ENCODE measurements around the gene NAXD.
"Not testable (repeated sequence)": the region's sequence is repeated elsewhere in the genome, so short reads cannot be mapped to it uniquely, and the experiment has no call there.

NAXD gene

DNA sequence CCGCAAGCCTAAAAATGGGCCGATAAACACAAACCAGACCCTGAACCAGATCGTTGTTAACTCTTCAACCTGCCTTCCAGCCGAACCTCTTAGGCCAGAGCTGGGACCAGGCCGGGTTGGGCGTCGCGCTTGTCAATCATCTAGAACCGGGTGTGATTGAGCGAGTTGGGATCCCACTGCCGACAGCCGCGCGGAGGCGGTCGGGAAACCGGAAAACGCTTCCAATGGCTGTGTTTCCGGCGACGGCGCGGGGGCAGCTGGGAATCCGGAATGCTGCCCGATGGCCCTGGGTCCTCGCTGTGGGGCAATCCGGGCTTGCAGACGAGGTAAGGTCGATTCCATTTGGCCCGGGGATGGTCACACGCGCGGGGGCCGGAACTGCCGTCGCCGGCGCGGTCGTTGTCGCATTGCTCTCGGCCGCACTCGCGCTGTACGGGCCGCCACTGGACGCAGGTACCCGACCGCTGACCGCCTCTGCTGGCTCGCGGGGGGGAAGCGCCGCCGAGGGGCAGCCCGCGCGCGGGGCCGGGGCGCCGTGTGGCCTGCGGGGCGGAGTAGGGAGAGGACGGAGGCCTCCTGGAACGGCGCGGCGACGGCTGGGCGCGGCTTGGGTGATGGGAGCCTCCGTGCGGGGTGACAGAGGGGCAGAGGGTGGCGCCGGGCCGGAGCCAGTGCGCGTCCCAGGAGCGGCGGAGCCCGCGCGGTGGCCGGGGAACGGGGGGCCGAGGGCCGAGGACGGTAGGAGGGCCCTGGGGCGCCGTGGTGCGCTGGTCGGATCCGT lies at the start of gene NAXD:
NAXD (plus strand) TSS at position 224 of the 781 bp plus-strand sequence; CDS start at position 281, 57 bp downstream.
- FAIRE-seq, result peak; percentile 97

DNA sequence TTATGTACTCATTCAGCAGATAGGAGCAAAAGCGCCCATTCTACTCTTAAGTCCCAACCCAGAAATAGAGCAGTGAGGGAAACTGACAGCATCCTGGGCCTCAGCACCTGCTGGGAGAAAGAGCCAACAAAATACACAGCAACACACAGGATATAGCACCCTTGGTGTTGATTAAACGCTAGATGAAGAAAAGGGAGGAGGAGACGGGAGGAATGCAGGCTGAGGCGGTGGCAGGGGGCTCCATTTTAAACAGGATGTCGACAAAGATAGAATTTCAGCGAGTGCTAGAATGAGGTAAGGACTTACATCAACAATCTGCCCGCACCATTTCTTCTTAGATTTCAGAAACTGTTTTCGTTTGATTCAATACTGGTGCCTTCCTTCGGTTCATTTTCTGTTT lies 49.2 kb upstream of the NAXD start:
- no peak for FAIRE-seq

DNA sequence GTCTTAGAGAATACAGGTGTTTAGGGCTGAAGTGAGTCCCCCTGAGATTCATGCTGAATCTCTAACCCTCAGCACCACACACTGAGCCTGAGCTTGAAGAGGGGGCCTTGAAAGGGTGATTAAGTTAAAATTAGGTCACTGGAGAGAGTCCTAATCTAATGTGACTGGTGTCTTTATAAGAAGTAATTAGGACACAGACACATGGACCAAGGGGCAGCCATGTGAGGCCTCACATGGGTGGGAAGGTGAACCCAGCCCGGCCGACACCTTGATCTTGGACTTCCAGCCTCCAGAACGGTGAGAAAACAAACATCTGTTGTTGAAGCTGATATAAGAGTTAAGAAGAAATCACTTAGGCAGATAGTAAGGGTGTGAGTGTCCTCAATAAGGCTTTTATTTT lies 46.7 kb upstream of the NAXD start:
- no peak for FAIRE-seq

DNA sequence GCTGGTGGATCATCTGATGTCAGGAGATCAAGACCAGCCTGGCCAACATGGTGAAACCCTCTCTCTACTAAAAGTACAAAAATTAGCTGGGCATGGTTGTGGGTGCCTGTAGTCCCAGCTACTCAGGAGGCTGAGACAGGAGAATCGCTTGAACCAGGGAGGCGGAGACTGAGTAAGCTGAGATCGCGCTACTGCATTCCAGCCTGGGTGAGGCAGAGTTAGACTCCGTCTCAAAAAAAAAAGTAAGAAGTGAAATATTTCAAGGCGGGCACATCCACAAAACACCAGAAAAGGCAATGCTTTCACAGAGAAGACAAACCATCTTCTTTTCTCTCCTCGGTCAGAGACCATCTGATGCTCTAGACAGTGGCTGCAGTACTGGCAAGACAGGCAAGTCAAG lies 45.4 kb upstream of the NAXD start:
- not testable (repeated sequence) for FAIRE-seq

DNA sequence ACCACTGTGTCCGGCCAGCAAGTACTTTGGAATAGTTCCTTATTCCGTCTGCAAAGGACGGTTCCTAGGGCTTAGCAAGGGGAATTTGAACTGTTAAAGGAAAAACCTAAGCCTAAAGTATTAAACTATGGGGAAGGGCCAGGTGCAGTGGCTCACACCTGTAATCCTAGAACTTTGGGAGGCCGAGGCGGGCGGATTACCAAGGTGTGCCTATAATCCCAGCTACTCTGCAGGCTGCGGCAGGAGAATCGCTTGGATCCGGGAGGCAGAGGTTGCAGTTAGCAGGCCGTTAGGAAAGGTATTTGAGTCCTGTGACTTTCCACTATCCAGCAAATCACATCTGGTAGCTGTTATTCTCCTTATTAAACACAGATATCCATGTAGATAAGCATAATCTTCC lies 44.5 kb upstream of the NAXD start:
- FAIRE-seq, result no peak

DNA sequence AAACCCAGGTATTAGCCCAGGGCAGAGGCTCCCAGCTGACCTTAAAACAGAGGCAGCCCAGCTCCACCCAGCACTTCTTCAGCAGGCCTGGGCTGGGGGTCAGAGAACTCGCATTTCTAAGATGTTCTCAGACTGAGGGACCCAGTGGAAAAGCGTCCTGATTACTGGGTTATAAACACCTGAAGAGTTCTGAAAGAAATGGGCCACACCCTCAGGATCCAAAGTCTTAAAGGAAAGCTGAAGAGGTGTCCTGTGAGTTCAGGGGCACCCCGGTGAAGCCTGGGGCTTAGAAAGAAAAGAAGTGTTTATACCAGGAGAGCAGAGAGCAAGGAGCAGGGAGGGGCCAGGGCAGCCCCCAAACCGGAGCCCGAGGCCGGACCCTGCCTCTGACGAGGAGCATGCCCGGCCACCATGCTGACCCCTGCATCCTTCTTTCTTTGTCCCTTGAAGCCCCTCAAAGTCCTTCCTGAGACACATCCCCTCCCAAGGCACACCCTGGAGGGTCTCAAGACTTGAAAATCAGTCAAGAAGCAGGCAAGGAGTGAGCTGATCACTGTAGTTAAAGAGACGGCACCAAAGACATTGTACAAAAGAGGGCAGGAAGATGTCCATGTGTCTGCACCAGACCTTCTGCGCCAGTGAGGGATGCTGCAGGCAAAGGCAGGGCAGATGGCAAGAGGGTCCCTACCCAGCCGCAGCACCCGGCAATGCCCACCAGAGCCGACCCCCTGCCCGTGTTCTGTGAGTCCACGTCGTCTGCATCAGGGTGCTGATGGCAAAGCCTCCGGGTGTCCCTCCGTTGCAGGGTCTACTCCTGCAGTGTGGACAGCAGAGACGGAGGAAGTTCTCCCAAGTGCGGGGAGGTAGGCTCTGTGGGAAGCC lies 43.2 kb upstream of the NAXD start:
- no peak for FAIRE-seq

DNA sequence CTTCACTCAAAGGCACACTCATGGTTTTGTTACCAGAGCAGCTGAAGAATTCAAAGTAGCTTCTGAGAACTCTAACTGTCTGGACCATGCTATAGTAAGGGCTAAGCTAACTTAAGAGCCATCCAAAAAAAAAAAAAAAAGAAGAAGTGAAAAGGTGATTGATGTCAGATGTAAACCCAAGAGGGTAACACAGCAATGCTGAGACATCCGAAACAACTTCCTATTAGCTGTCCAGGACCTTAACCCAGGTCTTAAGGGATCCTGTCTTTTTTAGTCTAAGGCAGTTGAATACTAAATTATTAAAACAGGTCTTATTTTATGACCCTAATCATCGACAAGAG lies 42.6 kb upstream of the NAXD start:
- FAIRE-seq, result no peak

DNA sequence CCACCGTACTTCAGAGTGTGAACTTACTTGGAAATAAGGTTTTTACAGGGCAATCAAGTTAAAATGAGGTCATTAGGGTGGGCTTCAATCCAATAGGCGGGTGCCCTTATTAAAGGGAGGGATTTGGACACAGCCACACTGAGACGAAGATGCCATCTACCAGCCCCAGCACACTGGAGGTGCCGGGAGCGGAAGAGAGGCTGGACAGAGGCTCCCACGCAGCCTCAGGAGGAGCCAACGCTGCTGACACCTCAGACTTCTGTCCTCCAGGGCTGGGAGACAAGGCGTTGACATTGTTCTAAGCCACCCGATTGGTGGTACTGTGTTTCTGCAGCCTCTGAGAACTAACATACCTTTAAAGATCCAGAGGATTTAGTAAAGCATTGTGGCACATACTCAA lies 41.2 kb upstream of the NAXD start:
- FAIRE-seq, result no peak

DNA sequence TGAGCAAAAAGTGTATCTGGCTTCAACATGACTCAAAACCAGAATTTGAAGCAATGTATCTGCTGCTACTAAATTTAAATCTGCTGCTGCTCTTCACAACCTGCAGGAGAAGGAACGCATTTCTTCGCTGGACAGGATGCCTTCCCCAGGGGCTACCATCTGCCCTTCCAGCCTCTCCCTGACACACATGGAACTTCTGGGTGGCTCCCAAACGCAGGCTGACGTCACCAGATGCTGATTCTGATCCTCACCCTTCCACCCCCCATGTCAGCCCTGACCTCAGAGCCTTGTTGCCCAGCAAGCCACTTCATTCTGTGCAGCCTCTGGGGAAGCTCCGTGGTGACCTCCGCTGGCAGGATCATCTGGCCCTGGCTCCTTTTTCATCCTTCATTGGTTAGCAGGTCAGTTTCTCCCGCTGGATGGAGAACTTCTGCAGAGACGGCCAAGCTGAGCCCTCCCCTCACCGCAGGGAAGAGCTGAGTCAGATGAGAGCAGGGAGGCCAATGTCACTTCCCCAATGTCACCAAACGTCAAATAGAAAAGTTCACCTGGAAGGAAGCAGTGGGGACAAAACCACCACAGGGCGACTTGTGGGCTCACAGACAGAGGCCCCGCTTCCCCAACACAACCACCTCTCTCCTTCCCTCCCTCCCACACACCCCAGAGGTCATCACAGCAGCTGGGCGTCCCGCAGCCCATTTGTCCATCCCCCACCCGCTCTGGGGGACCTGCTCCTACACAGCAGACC lies 39.8 kb upstream of the NAXD start:
- FAIRE-seq, result no peak

DNA sequence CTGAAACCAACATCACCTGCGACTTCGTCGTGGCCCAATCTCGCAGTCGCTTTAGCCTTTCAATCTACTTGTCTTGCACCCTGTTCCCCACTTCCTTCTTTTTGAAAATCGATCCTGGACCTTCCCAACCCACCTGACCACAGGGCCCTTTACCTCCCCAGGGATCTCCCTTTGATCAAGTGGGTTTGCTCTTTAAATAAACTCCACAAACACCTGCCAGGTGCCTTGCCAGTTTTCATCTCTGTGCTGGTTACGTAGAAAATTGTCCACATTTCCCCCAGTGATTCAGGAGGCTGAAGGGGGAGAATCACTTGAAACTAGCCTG lies 39.3 kb upstream of the NAXD start:
- FAIRE-seq, result no peak

DNA sequence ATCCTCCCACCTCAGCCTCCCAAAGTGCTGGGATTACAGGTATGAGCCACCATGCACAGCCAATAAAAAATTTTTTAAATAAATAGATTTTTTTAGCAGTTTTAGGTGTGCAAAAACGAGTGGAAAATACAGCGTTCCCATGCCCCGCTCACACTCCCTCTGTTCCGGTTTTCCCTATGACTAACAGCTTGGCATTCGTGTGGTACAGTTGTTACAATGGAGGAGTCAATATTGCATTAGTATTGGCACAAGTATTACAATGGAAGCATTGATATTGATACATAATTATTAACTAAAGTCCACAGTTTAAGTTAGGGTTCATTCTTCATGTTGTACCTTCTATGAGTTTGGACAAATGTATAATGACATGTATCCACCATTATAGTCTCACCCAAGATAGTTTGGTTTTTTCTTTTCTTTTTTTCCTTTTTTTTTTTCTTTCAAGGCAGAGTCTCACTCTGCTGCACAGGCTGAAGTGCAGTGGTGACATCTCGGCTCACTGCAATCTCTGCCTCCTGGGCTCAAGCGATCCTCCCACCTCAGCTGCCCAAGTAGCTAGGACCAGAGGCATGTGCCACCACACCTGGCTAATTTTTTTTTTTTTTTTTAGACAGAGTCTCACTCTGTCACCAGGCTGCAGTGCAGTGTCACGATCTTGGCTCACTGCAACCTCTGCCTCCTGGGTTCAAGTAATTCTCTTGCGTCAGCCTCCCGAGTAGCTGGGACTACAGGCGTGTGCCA lies 38.4 kb upstream of the NAXD start:
- FAIRE-seq, result no peak

DNA sequence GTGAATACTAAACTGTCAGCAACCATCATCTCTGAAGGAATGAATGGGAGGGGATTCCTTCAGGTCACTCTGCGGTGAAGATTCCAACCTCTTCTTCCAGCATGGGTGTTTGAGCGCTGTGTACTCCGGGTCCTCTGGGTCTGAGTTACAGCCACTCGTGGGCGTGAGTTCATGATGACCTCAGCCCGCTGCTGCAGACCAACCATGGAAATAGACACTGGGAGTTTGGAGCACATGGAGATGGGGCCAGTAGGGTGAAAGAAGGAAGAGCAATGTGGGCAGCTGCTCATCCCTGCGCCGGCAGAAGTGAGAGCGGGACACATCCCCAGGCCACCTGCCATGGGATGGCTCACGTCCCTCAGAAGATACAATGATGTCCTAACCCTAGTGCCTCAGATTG lies 37.0 kb upstream of the NAXD start:
- no peak for FAIRE-seq

DNA sequence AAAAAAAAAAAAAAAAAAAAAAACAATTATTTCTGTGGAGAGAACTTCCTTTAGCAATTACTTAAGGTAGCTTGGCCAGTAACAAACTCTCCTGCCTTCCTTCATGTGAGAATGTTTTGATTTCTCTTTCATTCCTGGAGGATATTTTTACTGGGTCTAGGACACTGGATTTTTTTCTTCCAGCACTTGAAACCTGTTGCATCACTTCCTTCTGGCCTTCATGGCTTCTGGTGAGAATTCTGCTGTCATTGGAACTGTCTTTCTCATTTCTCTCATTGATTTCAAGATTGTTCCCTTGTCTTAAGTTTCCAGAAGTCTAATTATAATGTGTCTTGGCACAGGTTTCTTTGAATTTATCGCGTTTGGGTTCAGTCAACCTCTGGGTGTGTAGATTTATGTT lies 34.5 kb upstream of the NAXD start:
- FAIRE-seq, result no peak

DNA sequence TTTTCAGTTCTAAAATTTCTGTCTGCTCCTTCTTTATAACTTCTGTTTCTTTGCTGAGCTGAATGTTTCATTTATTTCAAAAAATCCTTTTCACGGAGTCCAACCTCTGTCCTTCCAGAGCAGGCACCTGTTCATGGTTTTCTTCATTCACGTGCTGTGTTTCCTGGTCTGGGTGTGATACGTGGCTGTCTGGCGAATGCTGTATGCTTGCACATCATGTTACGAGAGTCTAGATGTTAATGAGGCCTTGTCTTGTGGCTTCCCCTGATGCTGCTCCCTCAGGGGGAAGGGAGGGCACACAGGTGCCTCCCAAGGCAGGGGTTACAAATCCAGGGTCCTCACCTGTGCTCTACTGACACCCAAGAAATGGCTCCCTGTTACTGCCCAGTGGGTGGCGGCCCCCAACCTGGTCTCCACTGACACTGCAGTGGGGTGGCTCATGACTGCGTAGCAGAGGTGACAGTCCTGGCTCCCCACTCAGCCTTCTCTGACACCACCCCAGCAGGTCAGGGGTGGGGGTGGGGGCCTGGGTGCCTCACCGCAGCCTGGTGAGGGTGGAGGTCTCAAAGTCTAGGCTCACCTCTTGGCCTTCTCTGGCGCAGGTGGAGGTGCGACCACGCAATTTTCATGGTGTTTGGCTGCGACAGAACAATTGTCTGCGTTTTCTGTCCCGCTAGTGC lies 33.7 kb upstream of the NAXD start:
- FAIRE-seq, result no peak

DNA sequence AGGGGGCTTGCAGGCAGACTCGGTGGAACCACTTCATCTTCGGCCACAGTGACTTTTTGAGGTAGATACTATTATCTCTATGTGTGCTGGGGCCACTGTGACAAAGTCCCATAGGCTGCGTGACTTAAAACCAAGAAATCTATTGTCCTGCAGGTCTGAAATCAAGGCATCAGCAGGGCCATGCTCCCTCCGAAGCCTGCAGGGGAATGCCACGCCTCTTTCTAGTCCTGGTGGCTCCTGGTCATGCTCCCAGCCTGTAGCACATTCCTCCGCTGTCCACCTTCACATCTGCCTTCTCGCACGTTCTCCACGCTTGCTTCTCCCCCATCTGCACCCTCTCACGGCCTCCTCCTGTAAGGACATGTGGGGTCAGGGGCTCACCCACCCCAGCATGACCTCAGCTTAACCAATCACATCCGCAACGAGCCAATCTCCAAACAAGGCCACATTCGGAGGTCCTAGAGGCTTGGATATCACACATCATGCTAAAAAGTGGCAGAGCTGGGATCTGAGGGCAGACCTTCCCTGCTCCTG lies 32.9 kb upstream of the NAXD start:
- FAIRE-seq, result no peak

DNA sequence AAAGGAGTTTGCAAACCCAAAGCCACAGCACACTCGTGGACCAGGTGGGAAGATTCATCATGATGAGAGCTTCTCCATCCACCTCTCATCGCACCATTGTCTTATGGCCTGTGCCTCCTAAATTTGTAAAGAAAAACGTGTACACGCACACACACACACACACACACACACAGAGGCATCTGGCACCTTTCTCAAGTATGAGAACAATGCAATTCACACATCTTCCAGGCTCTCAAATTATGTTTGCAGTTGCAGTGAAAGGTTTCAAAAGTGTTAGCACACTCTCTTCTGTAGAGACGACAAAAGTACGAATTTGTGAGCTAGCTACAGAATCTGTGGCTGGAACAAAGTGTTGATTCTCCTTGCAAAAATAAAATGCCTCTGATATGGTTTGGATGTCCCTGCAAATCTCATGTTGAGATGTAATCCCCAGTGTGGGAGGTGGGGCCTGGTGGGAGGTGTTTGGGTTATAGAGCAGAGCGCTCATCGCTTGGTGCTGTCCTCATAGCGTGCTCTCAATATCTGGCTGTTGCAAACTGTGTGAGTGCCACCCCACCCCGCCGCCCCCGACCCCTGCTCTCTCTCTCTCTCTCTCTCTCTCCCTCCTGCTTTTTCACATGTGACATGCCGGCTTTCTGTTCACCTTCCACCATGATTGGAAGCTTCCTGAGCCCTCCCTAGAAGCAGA lies 32.0 kb upstream of the NAXD start:
- FAIRE-seq, result no peak

DNA sequence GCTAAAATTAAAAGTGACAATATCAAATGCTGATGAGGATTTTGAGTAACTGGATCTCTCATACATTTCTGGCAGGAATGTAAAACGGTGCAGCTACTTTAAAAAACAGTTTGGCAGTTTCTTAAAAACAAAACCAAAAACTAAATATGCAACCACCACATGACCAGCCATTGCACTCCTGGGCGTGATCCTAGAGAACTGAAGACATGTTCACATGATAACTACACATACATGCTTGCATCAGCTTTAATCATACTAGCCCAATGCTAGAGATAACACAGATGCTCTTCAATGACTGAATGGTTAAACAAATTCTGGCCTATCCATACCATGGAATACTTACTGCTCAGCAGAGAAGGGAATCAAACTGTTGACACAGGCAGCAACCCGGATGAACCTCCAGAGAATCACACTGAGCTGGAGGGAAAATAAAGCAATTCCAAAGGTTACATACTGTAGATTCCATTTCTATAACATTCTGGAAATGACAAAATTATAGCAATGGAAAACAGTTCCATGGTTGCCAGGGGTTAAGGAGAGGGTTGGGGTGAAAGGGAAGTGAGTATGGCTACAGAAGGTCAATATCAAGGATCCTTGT lies 25.5 kb upstream of the NAXD start:
- no peak for FAIRE-seq

DNA sequence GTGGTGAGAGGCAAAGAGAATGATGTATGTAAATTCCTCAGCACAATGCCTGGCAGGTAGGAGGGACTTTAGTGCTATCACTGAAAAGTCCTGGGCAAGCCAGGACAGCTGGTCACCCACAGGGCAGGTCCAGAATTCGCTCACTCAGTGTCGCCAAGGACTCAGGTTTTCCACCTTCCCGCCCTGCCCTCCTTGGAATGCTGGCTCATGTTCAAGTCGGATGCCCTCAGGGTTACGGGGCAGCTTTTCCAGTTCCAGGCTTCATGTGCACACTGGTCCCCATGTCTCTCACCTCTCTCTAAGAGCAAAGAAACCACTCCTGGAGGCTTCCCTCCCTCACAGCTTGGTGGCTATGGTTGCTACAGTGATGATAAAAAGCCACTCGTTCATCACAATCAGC lies 24.8 kb upstream of the NAXD start:
- FAIRE-seq, result no peak

DNA sequence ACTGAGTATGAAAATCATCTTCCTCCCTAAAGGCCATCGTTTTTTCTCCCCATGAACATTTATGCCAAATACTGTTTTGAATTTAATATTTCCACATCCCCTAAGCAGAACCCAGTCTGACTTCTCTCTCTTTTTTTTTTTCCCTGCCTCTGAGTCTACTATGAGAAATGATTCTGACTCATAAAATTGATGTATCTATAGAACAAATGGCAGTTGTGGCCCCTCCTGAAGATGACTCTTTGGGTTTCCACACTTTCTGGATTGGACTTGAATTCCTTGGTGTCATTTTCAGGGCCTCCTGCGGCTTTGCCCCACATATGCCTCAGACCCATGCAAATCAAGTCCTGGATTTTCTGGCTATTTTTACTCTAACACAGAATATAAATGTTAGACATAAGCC lies 22.7 kb upstream of the NAXD start:
- FAIRE-seq, result no peak

DNA sequence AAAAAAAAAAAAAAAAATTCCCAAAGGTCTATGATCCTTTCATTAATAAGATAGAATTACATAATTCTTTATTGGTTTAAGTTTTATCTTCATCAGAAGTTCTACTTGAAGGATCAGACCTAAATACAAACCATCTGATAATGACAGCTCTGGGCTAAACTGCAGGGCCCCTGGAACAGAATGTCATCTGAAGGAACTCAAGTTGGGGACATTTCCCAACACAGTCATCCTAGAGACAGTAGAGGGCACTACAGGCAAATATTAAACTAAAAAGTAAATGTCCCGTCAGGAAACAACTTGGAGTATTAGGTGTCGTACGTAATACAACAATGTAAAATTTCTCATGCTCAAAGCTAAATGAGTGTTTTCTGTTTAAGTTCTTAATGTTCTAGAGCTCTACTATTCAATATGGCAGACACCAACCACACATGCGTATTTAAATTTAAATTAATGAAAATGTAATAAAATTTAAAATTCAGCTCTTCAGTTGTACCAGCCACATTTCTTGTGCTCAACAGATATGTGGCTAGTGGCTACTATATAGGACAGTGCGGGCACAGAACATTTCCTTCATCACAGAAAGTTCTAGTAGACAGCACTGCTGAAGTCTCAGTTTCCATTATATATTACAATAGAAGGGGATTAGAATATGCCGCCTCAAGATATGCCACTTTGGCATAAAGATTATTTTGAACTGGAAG lies 21.8 kb upstream of the NAXD start:
- peak; percentile 97 for FAIRE-seq
